Chondrocyte (in vitro differentiated cells): ENCODE results near the gene GNB1. TPM values are rescaled to one million over a fixed set of nuclear protein-coding genes. Genes with fewer than 3 reads are reported as not detected.
A peak's percentile ranks its signal among the peaks of the same experiment; 100 is the strongest.
"Not testable (repeated sequence)": the region's sequence is repeated elsewhere in the genome, so short reads cannot be mapped to it uniquely, and the experiment has no call there.

ENCODE experiments used
- DNase-seq: peaks from one replicate; pipeline ENCODE4 v3.0.0; 2021; ENCODE audit warnings: mixed read lengths, low spot score
- H3K27ac Mint-ChIP-seq: one replicate; pipeline ENCODE4 v1.8.0; 2021; ENCODE audit warnings: mild to moderate bottlenecking, moderate library complexity, mixed read lengths; ENCODE audit not compliant: unreplicated experiment
- H3K27me3 Mint-ChIP-seq: 2 replicates; pipeline ENCODE4 v1.8.0; 2021; ENCODE audit warnings: low read depth, mixed read lengths
- H3K36me3 Mint-ChIP-seq: 2 replicates; pipeline ENCODE4 v1.8.0; 2021; ENCODE audit warnings: low read depth, mixed read lengths
- H3K4me1 Mint-ChIP-seq: 2 replicates; pipeline ENCODE4 v1.8.0; 2021; ENCODE audit warnings: low read depth, mild to moderate bottlenecking, mixed read lengths
- H3K4me3 Mint-ChIP-seq: one replicate; pipeline ENCODE4 v1.8.0; 2021; ENCODE audit warnings: mild to moderate bottlenecking, moderate library complexity, mixed read lengths; ENCODE audit not compliant: unreplicated experiment
- H3K9me3 Mint-ChIP-seq: 2 replicates; pipeline ENCODE4 v1.8.0; 2021; ENCODE audit warnings: low read depth, mixed read lengths
- CTCF ChIP-seq: fragments of 200-600 bp; sonication (generic); IDR thresholded peaks from 2 replicates; pipeline ENCODE4 v1.5.0; 2021; ENCODE audit warnings: antibody characterized with exemption, mild to moderate bottlenecking, moderate library complexity
- total RNA-seq: library from RNA; stranded (reverse); gene quantifications from 3 replicates; pipeline ENCODE4 v1.2.1, GENCODE V29; 2021

GNB1 gene
- total RNA-seq, 1 donor from 2014 or later: 538 TPM

GRCh38 chr1:1753607-1754005, 137.3 kb downstream of the GNB1 start:
- Mint-ChIP-seq H3K36me3 (peaks cover 9% of the 10 kb centered on the region), H3K27me3 (no peaks in the 10 kb centered on the region), H3K4me3 (no peak overlapping the region), H3K27ac (no peak overlapping the region), H3K9me3 (no peaks in the 10 kb centered on the region), H3K4me1 (peaks cover 1% of the 10 kb centered on the region)
- TF ChIP-seq CTCF: no peak
- DNase-seq: no peak

GRCh38 chr1:1752636-1753606, 138.0 kb downstream of the GNB1 start:
- Mint-ChIP-seq H3K9me3 (no peaks in the 10 kb centered on the region), H3K27me3 (no peaks in the 10 kb centered on the region), H3K36me3 (peaks cover 9% of the 10 kb centered on the region), H3K4me3 (no peak overlapping the region), H3K4me1 (peaks cover 5% of the 10 kb centered on the region), H3K27ac (no peak overlapping the region)
- no peak for DNase-seq
- no peak for TF ChIP-seq CTCF

GRCh38 chr1:1752190-1752589, 138.7 kb downstream of the GNB1 start:
- no peak overlapping the region for H3K27ac Mint-ChIP-seq
- no peaks in the 10 kb centered on the region for H3K27me3 Mint-ChIP-seq
- TF ChIP-seq CTCF: no peak
- H3K4me3 Mint-ChIP-seq: no peak overlapping the region
- H3K36me3 Mint-ChIP-seq: peaks cover 6% of the 10 kb centered on the region
- peaks cover 5% of the 10 kb centered on the region for H3K4me1 Mint-ChIP-seq
- no peak for DNase-seq
- H3K9me3 Mint-ChIP-seq: no peaks in the 10 kb centered on the region

- not testable (repeated sequence) for DNase-seq, H3K27me3 Mint-ChIP-seq, H3K27ac Mint-ChIP-seq, H3K36me3 Mint-ChIP-seq, H3K9me3 Mint-ChIP-seq, H3K4me3 Mint-ChIP-seq, H3K4me1 Mint-ChIP-seq
Observed at GRCh38 chr1:1749941-1750340, 140.9 kb downstream of the GNB1 start.

- H3K27ac Mint-ChIP-seq: peak overlapping the region; percentile 57
- TF ChIP-seq CTCF: no peak
- no peak for DNase-seq
- H3K36me3 Mint-ChIP-seq: peaks cover under 1% of the 10 kb centered on the region
- no peak overlapping the region for H3K4me3 Mint-ChIP-seq
- no peaks in the 10 kb centered on the region for H3K27me3 Mint-ChIP-seq
- peaks cover 5% of the 10 kb centered on the region for H3K4me1 Mint-ChIP-seq
- no peaks in the 10 kb centered on the region for H3K9me3 Mint-ChIP-seq
Observed at GRCh38 chr1:1748686-1749321, 142.1 kb downstream of the GNB1 start.

- Mint-ChIP-seq H3K27ac (peak overlapping the region; percentile 57), H3K4me3 (peak overlapping the region; percentile 35)
- H3K27me3 Mint-ChIP-seq, H3K9me3 Mint-ChIP-seq, H3K4me1 Mint-ChIP-seq, DNase-seq, H3K36me3 Mint-ChIP-seq: not testable (repeated sequence)
Observed at GRCh38 chr1:1746566-1746909, 144.3 kb downstream of the GNB1 start.

- Mint-ChIP-seq H3K4me3 (peak overlapping the region; percentile 68), H3K4me1 (peaks cover 12% of the 10 kb centered on the region), H3K27ac (peak overlapping the region; percentile 94)
- H3K27me3 Mint-ChIP-seq, H3K9me3 Mint-ChIP-seq, H3K36me3 Mint-ChIP-seq, DNase-seq: not testable (repeated sequence)
Observed at GRCh38 chr1:1745651-1746565, 145.0 kb downstream of the GNB1 start.

GRCh38 chr1:1742529-1742928, 148.4 kb downstream of the GNB1 start:
- H3K4me3 Mint-ChIP-seq, H3K36me3 Mint-ChIP-seq, H3K27ac Mint-ChIP-seq, H3K4me1 Mint-ChIP-seq, H3K9me3 Mint-ChIP-seq, DNase-seq, H3K27me3 Mint-ChIP-seq: not testable (repeated sequence)
